ENCODE results near the gene AGAP1.

AGAP1 gene

GRCh38 chr2:235609321-235609720, 115.5 kb downstream of the AGAP1 start:
- no peaks in the 10 kb centered on the region for H3K9me3 ChIP-seq (ENCODE audit: control insufficient read depth in 1 of 2, low read length in 2 of 2)
- H3K4me1 ChIP-seq (ENCODE audit: control insufficient read depth in 1 of 2, insufficient read depth in 2 of 2, low read length in 2 of 2): peaks cover 4 to 11% of the 10 kb centered on the region in 2 donors
- H3K4me3 ChIP-seq (ENCODE audit: low read depth in 1 of 2, low read length in 2 of 2): no peak overlapping the region
- H3K9ac ChIP-seq (ENCODE audit: low read depth in 1 of 2, low read length in 2 of 2): no peak overlapping the region
- no peak overlapping the region for H3K27ac ChIP-seq (ENCODE audit: low read depth, low read length)
- H3K36me3 ChIP-seq (ENCODE audit: control insufficient read depth in 1 of 2, insufficient read depth in 2 of 2, low read length in 2 of 2): no peaks in the 10 kb centered on the region
- H3K27me3 ChIP-seq (ENCODE audit: control insufficient read depth in 1 of 2, insufficient read depth in 2 of 2, low read length in 2 of 2): no peaks in the 10 kb centered on the region

DNA sequence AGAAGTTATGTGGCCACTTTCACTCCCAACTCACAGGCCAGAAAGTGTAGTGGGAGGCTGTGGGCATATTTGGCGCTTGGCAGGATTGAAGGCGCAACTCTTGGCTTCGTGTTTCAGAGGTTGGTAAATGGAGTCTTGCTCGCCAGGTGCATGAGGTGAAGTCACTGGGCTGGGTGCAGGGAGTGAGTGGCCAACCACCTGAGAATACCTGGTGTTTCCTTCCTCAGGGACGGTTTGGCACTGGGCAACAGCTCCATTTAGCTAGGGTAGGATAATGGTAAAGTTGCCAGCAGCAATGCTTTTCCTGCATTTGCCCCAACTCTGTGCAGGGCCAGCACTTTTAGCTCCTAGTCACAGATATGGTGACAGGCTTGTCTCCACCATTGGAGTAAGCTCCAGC, 115.9 kb downstream of the AGAP1 start:
- H3K9me3 ChIP-seq (ENCODE audit: control insufficient read depth in 1 of 2, low read length in 2 of 2): no peaks in the 10 kb centered on the region
- no peaks in the 10 kb centered on the region for H3K27me3 ChIP-seq (ENCODE audit: control insufficient read depth in 1 of 2, insufficient read depth in 2 of 2, low read length in 2 of 2)
- H3K4me1 ChIP-seq (ENCODE audit: control insufficient read depth in 1 of 2, insufficient read depth in 2 of 2, low read length in 2 of 2): peaks cover 8 to 16% of the 10 kb centered on the region in 2 donors
- H3K4me3 ChIP-seq (ENCODE audit: low read depth in 1 of 2, low read length in 2 of 2): no peak overlapping the region
- no peaks in the 10 kb centered on the region for H3K36me3 ChIP-seq (ENCODE audit: control insufficient read depth in 1 of 2, insufficient read depth in 2 of 2, low read length in 2 of 2)
- no peak overlapping the region for H3K9ac ChIP-seq (ENCODE audit: low read depth in 1 of 2, low read length in 2 of 2)
- H3K27ac ChIP-seq (ENCODE audit: low read depth, low read length): no peak overlapping the region

DNA sequence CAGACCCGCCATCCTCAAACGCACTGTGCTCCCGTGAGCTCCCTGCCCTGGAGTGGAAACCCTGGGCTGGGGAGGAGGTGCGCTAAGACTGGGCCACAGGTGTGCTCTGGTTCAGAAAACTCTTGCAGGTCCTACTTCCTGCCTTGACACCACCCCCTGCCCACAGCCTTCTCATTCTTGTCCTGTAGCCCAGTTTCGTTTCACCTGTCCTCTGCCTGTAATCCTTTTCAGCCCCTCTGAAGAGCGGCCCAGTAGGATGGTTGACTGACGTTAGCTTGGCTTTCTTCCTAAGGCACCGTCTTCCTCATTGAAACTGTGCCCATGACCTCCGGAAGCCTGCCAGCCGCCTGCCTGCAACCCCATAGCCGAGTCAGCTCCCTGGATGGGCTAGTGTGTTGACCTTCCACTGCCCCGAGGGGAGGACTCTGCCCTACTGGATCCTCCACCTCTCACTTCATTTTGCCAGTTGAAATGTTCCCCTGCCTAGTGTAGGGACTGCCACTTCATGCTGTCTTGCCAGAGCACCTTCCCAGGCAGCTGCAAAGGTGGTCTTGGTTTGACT, 116.9 kb downstream of the AGAP1 start:
- H3K9me3 ChIP-seq (ENCODE audit: control insufficient read depth in 1 of 2, low read length in 2 of 2): no peaks in the 10 kb centered on the region
- no peaks in the 10 kb centered on the region for H3K36me3 ChIP-seq (ENCODE audit: control insufficient read depth in 1 of 2, insufficient read depth in 2 of 2, low read length in 2 of 2)
- H3K4me3 ChIP-seq (ENCODE audit: low read depth in 1 of 2, low read length in 2 of 2): no peak overlapping the region
- H3K27me3 ChIP-seq (ENCODE audit: control insufficient read depth in 1 of 2, insufficient read depth in 2 of 2, low read length in 2 of 2): no peaks in the 10 kb centered on the region
- no peak overlapping the region for H3K9ac ChIP-seq (ENCODE audit: low read depth in 1 of 2, low read length in 2 of 2)
- H3K4me1 ChIP-seq (ENCODE audit: control insufficient read depth in 1 of 2, insufficient read depth in 2 of 2, low read length in 2 of 2): peaks cover 14 to 21% of the 10 kb centered on the region in 2 donors
- no peak overlapping the region for H3K27ac ChIP-seq (ENCODE audit: low read depth, low read length)

DNA sequence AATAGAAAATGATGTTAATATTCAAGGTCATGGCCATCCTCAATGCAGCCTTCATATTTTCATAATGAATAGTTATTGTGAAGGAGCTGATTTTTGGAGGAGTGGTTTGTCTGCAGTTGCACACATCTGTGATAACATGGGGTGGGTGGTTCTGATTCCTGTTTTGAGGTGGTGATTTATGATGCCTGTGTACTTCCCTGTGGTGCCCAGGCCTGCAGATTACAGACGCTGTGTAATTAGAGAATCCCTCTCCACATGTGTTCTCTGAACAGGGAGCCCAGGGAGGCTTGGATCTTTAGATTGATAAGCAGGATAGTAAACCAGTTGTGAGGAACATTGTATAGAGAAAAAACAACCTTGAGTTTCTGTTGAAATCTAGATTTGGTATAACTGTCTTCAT, 117.5 kb downstream of the AGAP1 start:
- Histone ChIP-seq H3K4me1 (ENCODE audit: control insufficient read depth in 1 of 2, insufficient read depth in 2 of 2, low read length in 2 of 2) (peaks cover 14 to 21% of the 10 kb centered on the region in 2 donors), H3K27me3 (ENCODE audit: control insufficient read depth in 1 of 2, insufficient read depth in 2 of 2, low read length in 2 of 2) (no peaks in the 10 kb centered on the region), H3K27ac (ENCODE audit: low read depth, low read length) (no peak overlapping the region), H3K9ac (ENCODE audit: low read depth in 1 of 2, low read length in 2 of 2) (no peak overlapping the region), H3K36me3 (ENCODE audit: control insufficient read depth in 1 of 2, insufficient read depth in 2 of 2, low read length in 2 of 2) (no peaks in the 10 kb centered on the region), H3K9me3 (ENCODE audit: control insufficient read depth in 1 of 2, low read length in 2 of 2) (no peaks in the 10 kb centered on the region), H3K4me3 (ENCODE audit: low read depth in 1 of 2, low read length in 2 of 2) (no peak overlapping the region)

- peaks cover 14 to 21% of the 10 kb centered on the region in 2 donors for H3K4me1 ChIP-seq (ENCODE audit: control insufficient read depth in 1 of 2, insufficient read depth in 2 of 2, low read length in 2 of 2)
- no peak overlapping the region for H3K4me3 ChIP-seq (ENCODE audit: low read depth in 1 of 2, low read length in 2 of 2)
- H3K27me3 ChIP-seq (ENCODE audit: control insufficient read depth in 1 of 2, insufficient read depth in 2 of 2, low read length in 2 of 2): no peaks in the 10 kb centered on the region
- no peaks in the 10 kb centered on the region for H3K9me3 ChIP-seq (ENCODE audit: control insufficient read depth in 1 of 2, low read length in 2 of 2)
- no peak overlapping the region for H3K27ac ChIP-seq (ENCODE audit: low read depth, low read length)
- no peak overlapping the region for H3K9ac ChIP-seq (ENCODE audit: low read depth in 1 of 2, low read length in 2 of 2)
- H3K36me3 ChIP-seq (ENCODE audit: control insufficient read depth in 1 of 2, insufficient read depth in 2 of 2, low read length in 2 of 2): no peaks in the 10 kb centered on the region
Observed at GRCh38 chr2:235611756-235612155, 117.9 kb downstream of the AGAP1 start.

- H3K27ac ChIP-seq (ENCODE audit: low read depth, low read length): no peak overlapping the region
- no peak overlapping the region for H3K9ac ChIP-seq (ENCODE audit: low read depth in 1 of 2, low read length in 2 of 2)
- H3K36me3 ChIP-seq (ENCODE audit: control insufficient read depth in 1 of 2, insufficient read depth in 2 of 2, low read length in 2 of 2): no peaks in the 10 kb centered on the region
- no peak overlapping the region for H3K4me3 ChIP-seq (ENCODE audit: low read depth in 1 of 2, low read length in 2 of 2)
- H3K27me3 ChIP-seq (ENCODE audit: control insufficient read depth in 1 of 2, insufficient read depth in 2 of 2, low read length in 2 of 2): no peaks in the 10 kb centered on the region
- H3K4me1 ChIP-seq (ENCODE audit: control insufficient read depth in 1 of 2, insufficient read depth in 2 of 2, low read length in 2 of 2): peaks cover 14 to 21% of the 10 kb centered on the region in 2 donors
- no peaks in the 10 kb centered on the region for H3K9me3 ChIP-seq (ENCODE audit: control insufficient read depth in 1 of 2, low read length in 2 of 2)
Observed at GRCh38 chr2:235612181-235612950, 118.5 kb downstream of the AGAP1 start.

GRCh38 chr2:235613649-235614048, 119.8 kb downstream of the AGAP1 start:
- H3K4me3 ChIP-seq (ENCODE audit: low read depth in 1 of 2, low read length in 2 of 2): no peak overlapping the region
- peaks cover 14 to 21% of the 10 kb centered on the region in 2 donors for H3K4me1 ChIP-seq (ENCODE audit: control insufficient read depth in 1 of 2, insufficient read depth in 2 of 2, low read length in 2 of 2)
- no peak overlapping the region for H3K9ac ChIP-seq (ENCODE audit: low read depth in 1 of 2, low read length in 2 of 2)
- no peaks in the 10 kb centered on the region for H3K9me3 ChIP-seq (ENCODE audit: control insufficient read depth in 1 of 2, low read length in 2 of 2)
- H3K36me3 ChIP-seq (ENCODE audit: control insufficient read depth in 1 of 2, insufficient read depth in 2 of 2, low read length in 2 of 2): no peaks in the 10 kb centered on the region
- H3K27ac ChIP-seq (ENCODE audit: low read depth, low read length): no peak overlapping the region
- no peaks in the 10 kb centered on the region for H3K27me3 ChIP-seq (ENCODE audit: control insufficient read depth in 1 of 2, insufficient read depth in 2 of 2, low read length in 2 of 2)

DNA sequence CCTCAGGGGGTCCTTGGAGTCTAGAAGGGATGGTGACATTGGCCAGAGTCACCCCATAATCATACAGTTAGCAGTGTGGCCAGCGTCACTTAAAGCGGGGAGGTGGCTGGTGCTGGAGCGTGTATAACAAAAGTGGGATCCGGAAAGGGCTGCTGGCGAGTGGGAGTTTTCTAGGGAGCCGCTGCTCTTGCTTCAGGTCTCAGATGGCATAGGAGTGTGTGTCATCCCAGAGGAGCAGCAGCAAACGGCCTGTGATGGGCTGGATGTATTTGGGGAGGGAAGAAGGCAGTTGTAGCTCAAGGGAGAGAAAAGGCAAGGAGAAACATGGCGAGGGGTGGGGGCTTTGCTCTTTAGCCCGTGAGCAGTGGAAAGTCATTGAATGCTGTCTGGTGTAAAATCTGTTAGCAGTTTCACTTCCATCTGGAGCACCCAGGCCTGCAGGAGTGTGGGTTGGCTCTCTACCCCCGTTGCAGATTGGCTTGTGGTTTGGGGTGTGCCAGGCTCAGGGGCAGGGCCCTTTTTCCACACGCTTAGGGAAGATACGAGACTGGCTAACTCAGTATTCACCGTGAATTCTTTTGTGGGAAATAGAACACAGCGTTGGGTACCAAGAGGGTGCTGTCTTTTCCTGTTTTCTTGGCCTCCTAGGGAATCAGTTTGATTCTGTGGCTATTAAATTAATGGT, 120.5 kb downstream of the AGAP1 start:
- Histone ChIP-seq H3K4me3 (ENCODE audit: low read depth in 1 of 2, low read length in 2 of 2) (peak overlapping the region in 1 of 2 donors; percentile 5), H3K27ac (ENCODE audit: low read depth, low read length) (no peak overlapping the region), H3K9me3 (ENCODE audit: control insufficient read depth in 1 of 2, low read length in 2 of 2) (no peaks in the 10 kb centered on the region), H3K27me3 (ENCODE audit: control insufficient read depth in 1 of 2, insufficient read depth in 2 of 2, low read length in 2 of 2) (no peaks in the 10 kb centered on the region), H3K4me1 (ENCODE audit: control insufficient read depth in 1 of 2, insufficient read depth in 2 of 2, low read length in 2 of 2) (peaks cover 14 to 21% of the 10 kb centered on the region in 2 donors), H3K36me3 (ENCODE audit: control insufficient read depth in 1 of 2, insufficient read depth in 2 of 2, low read length in 2 of 2) (no peaks in the 10 kb centered on the region), H3K9ac (ENCODE audit: low read depth in 1 of 2, low read length in 2 of 2) (no peak overlapping the region)

DNA sequence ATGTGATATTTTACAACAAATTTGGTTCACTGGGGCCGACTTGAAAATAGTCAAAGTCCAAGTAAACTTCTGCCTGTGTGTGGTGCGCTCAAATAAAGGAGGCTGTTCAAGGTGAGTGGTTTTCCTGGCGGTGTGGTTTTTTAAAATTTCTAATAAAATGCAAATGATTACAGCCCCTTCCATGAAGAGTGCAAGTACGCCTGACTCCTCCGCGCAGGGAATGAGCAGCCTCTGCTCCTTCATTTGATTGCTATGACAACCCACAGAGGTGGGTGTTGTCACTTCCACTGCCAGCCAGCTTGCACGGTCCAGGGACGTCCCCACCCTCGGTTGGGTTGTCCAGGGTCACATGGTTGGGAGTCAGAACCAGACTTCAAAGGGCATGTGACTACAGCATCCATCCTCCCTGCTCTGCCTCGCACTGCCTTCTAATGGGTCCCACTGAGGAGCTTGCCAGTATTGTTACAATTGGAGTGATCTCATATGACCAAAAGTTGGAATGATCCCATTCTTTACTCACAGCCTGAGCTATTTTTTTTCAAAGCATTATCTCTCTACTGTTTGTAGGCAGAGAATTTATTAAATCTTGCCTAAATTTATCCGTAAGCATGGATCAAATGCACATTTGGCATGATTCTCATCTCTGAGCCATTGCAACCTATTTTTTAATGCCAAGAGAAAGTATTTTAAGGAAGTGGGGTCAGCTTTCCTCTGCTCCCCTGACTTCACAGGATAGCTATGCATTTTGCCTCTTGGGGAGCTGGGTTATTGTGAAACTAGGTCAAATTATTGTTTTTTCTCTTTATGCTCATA, 121.3 kb downstream of the AGAP1 start:
- no peak overlapping the region for H3K4me3 ChIP-seq (ENCODE audit: low read depth in 1 of 2, low read length in 2 of 2)
- H3K27ac ChIP-seq (ENCODE audit: low read depth, low read length): no peak overlapping the region
- H3K4me1 ChIP-seq (ENCODE audit: control insufficient read depth in 1 of 2, insufficient read depth in 2 of 2, low read length in 2 of 2): peaks cover 14 to 21% of the 10 kb centered on the region in 2 donors
- no peaks in the 10 kb centered on the region for H3K36me3 ChIP-seq (ENCODE audit: control insufficient read depth in 1 of 2, insufficient read depth in 2 of 2, low read length in 2 of 2)
- H3K9me3 ChIP-seq (ENCODE audit: control insufficient read depth in 1 of 2, low read length in 2 of 2): no peaks in the 10 kb centered on the region
- H3K27me3 ChIP-seq (ENCODE audit: control insufficient read depth in 1 of 2, insufficient read depth in 2 of 2, low read length in 2 of 2): no peaks in the 10 kb centered on the region
- H3K9ac ChIP-seq (ENCODE audit: low read depth in 1 of 2, low read length in 2 of 2): no peak overlapping the region

All from duodenal mucosa (tissue), 2 donors.